A549 treated with AZD9567 at 1 μM for 4 hours (cell line): ENCODE measurements around the gene SNCAIP. TPM values are rescaled to one million over a fixed set of nuclear protein-coding genes. Genes with fewer than 3 reads are reported as not detected.

Experiments used
- total RNA-seq: library from RNA; stranded (reverse); fragments of 200-300 nt; extraction: Qiagen RNA extraction; gene quantifications from 5 replicates; pipeline ENCODE4 v1.2.3, GENCODE V29; 2022; ENCODE audit not compliant: insufficient read depth

The SNCAIP gene
- total RNA-seq = 0.03 to 0.07 TPM in 2 of 5 replicates, not detected in the others

DNA sequence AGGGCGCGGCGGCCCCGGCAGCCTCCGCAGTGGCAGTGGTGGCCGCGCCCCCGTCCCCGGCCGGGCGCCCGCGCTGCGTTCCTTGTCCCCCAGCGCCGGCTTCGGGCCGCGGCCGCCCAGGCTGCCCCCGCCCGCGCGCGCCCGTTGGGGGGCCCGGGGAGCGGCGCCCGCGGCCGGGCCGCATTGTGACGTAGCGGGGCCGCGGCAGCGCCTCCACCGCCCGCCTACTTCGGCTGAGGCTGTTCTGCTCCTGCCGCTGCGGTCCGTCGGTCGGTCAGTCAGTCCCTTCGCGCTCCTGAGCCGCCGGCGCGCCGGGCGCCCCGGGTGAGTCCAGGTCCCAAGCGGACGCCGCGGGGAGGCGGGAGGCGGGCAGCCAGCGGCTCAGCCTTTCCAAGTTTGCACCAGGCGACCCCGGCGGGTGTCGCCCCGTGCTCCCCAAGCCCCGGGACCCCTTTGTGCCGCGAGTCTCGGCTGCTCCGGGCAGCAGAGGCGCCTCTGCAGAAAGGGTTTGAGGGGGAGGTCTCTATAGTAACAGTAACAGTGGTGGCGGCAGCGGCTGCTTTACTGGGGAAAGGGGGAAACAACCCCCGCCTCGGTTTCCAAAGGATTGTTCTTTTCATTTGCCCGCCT is at the start of gene SNCAIP:
Gene SNCAIP (plus strand): TSS at position 277 of the 630 bp plus-strand sequence. CDS start 78,898 bp downstream, outside the sequence.

Other genes starting within 250 kb of the SNCAIP start
- gene LOX, start 234.0 kb upstream of the SNCAIP start, total RNA-seq = 0.96 to 3.9 TPM (median 1.4 TPM) in 5 replicates
- 0.06 to 0.38 TPM (median 0.31 TPM) in 4 of 5 replicates, not detected in the other for gene ZNF474, start 182.7 kb upstream of the SNCAIP start, total RNA-seq